ENCODE data around the gene KY. TPM values are rescaled to one million over a fixed set of nuclear protein-coding genes. Genes with fewer than 3 reads are reported as not detected.

KY gene
- total and polyA plus RNA-seq, 10 of the 15 experiments (the other 5 are each of a cell fraction or from before 2014, with no cell fraction given), result 0.04 to 0.11 TPM; not detected in 8

- ChIA-PET SMC1A (ENCODE audit: uncharacterized antibody, unreplicated experiment) (no interaction called here), RAD21 (ENCODE audit: unreplicated experiment) (interaction anchor here (1.6 kb wide), 1 partner anchor 45 kb away, joined by 5 read pairs; no protein-coding TSS in a partner anchor), CTCF (no interaction called here), POLR2A (no interaction called here)
- H3K4me1 ChIP-seq (ENCODE audit: control insufficient read depth, insufficient read depth, low read length), result no peaks in the 10 kb centered on the region
- TF ChIP-seq NFIC (IDR thresholded peaks at IDR 0.05; ENCODE audit: low read depth, low read length) (no peak), CTCF (IDR thresholded peaks at IDR 0.05 in 2 of 3, conservative IDR thresholded peaks at IDR 0.05 in 1 of 3; ENCODE audit: control insufficient read depth in 2 of 3, extremely low read depth in 1 of 3, insufficient read depth in 1 of 3, low read depth in 3 of 3, low read length in 3 of 3) (no peak), ZNF24 (IDR thresholded peaks at IDR 0.05) (no peak)
- H3K4me3 ChIP-seq, result no peak overlapping the region
- 30% methylated on average over 1 of the region's 1 CpG for WGBS (ENCODE audit: insufficient coverage, insufficient replicate concordance, low lambda C conversion rate, missing lambda C conversion rate)
- H3K36me3 ChIP-seq (ENCODE audit: control insufficient read depth in 2 of 2, insufficient read depth in 2 of 2, low read length in 1 of 2), result no peaks in the 10 kb centered on the region
- FAIRE-seq (no peak), DNase-seq (ENCODE audit: low read depth, low spot score) (no peak), ATAC-seq (no peak)
- no peaks in the 10 kb centered on the region for H3K9me3 ChIP-seq (replicated peaks; ENCODE audit: control insufficient read depth, insufficient read depth, low read length)
- no peaks in the 10 kb centered on the region for H4K20me1 ChIP-seq (ENCODE audit: control insufficient read depth, insufficient read depth)
- H3K9ac ChIP-seq (ENCODE audit: control insufficient read depth, insufficient read depth, low read length), result no peak overlapping the region
- H3K27me3 ChIP-seq (replicated peaks in 1 of 2; ENCODE audit: control insufficient read depth in 2 of 2, insufficient read depth in 2 of 2, low read length in 1 of 2), result peaks cover 0 to 3% of the 10 kb centered on the region in 2 experiments; a peak in 2 of 4 replicates
- no peak overlapping the region for H3K4me2 ChIP-seq (ENCODE audit: control insufficient read depth, insufficient read depth)
- no peak overlapping the region for H2AFZ ChIP-seq (ENCODE audit: control insufficient read depth, low read depth, low read length)
- in situ Hi-C loops (cut with MboI) (no loop called here), intact Hi-C loops (cut with micrococcal nuclease; ENCODE audit: unreplicated experiment) (no loop called here)
- no peak overlapping the region for H3K27ac ChIP-seq (ENCODE audit: control insufficient read depth, insufficient read depth)
- BruUV-seq (replicated peaks), result no TSS peak
- no peaks in the 10 kb centered on the region for H3K79me2 ChIP-seq (ENCODE audit: control insufficient read depth, insufficient read depth, low read length)
These were observed 4.7 kb downstream of the KY start for GRCh38 chr3:134646086-134646485.

- in situ Hi-C loops (cut with MboI), result no loop called here
- no peaks in the 10 kb centered on the region for H3K36me3 ChIP-seq (ENCODE audit: control insufficient read depth in 2 of 2, insufficient read depth in 2 of 2, low read length in 1 of 2)
- H3K27ac ChIP-seq (ENCODE audit: control insufficient read depth, insufficient read depth), result no peak overlapping the region
- H2AFZ ChIP-seq (ENCODE audit: control insufficient read depth, low read depth, low read length), result no peak overlapping the region
- DNase-seq (ENCODE audit: low read depth, low spot score) (no peak), ATAC-seq (no peak), FAIRE-seq (no peak)
- H3K9me3 ChIP-seq (replicated peaks; ENCODE audit: control insufficient read depth, insufficient read depth, low read length), result no peaks in the 10 kb centered on the region
- CTCF ChIA-PET, result no interaction called here
- H3K79me2 ChIP-seq (ENCODE audit: control insufficient read depth, insufficient read depth, low read length), result no peaks in the 10 kb centered on the region
- SMC1A ChIA-PET (ENCODE audit: uncharacterized antibody, unreplicated experiment), result no interaction called here
- RAD21 ChIA-PET (ENCODE audit: unreplicated experiment), result interaction anchor here (1.6 kb wide), 1 partner anchor 44 kb away, joined by 5 read pairs; no protein-coding TSS in a partner anchor
- no peaks in the 10 kb centered on the region for H3K4me1 ChIP-seq (ENCODE audit: control insufficient read depth, insufficient read depth, low read length)
- 19% methylated on average over 5 of the region's 5 CpGs for WGBS (ENCODE audit: insufficient coverage, insufficient replicate concordance, low lambda C conversion rate, missing lambda C conversion rate)
- H3K4me3 ChIP-seq, result no peak overlapping the region
- H3K4me2 ChIP-seq (ENCODE audit: control insufficient read depth, insufficient read depth), result no peak overlapping the region
- no peak overlapping the region for H3K9ac ChIP-seq (ENCODE audit: control insufficient read depth, insufficient read depth, low read length)
- TF ChIP-seq REST (IDR thresholded peaks at IDR 0.05; ENCODE audit: low read depth, low read length), result peak; percentile 58; the same call in 1 of the 2 replicates
- TF ChIP-seq EED (IDR thresholded peaks at IDR 0.05; ENCODE audit: low read depth), result no peak
- TF ChIP-seq PKNOX1 (IDR thresholded peaks at IDR 0.05), result no peak
- BruUV-seq (replicated peaks), result no TSS peak
- H4K20me1 ChIP-seq (ENCODE audit: control insufficient read depth, insufficient read depth), result no peaks in the 10 kb centered on the region
- POLR2A ChIA-PET, result no interaction called here
- intact Hi-C loops (cut with micrococcal nuclease; ENCODE audit: unreplicated experiment), result no loop called here
- H3K27me3 ChIP-seq (replicated peaks in 1 of 2; ENCODE audit: control insufficient read depth in 2 of 2, insufficient read depth in 2 of 2, low read length in 1 of 2), result peaks cover 0 to 1% of the 10 kb centered on the region in 2 experiments; a peak in 1 of 4 replicates
These were observed 5.3 kb downstream of the KY start for GRCh38 chr3:134645515-134645914.
